Tibial nerve (tissue), 4 donors: ENCODE data around the gene ADGRG7. TPM values are rescaled to one million over a fixed set of nuclear protein-coding genes. Genes with fewer than 3 reads are reported as not detected.
A peak's percentile ranks its signal among the peaks of the same experiment; 100 is the strongest.

Source experiments
- DNase-seq, 2 donors: peaks; one replicate each; pipeline ENCODE4 v3.0.0-alpha.2; 2019; ENCODE audit warnings: low spot score in 2 of 2
- H3K27ac ChIP-seq, 4 donors: fragments of 200-600 bp; sonication (generic) in 3 of 4; one replicate each; pipeline ENCODE4 v1.5.1; 2017 to 2019; ENCODE audit warnings: mild to moderate bottlenecking in 1 of 4
- H3K27me3 ChIP-seq, 2 donors: fragments of 200-600 bp; sonication (generic) in 1 of 2; one replicate each; pipeline versions ENCODE4 v1.5.1 to v1.6.0; 2017 to 2019
- H3K36me3 ChIP-seq, 3 donors: fragments of 200-600 bp; sonication (generic); one replicate each; pipeline ENCODE4 v1.5.1; 2018 to 2019
- H3K4me1 ChIP-seq, 4 donors: fragments of 200-600 bp; sonication (generic) in 3 of 4; one replicate each; pipeline ENCODE4 v1.5.1; 2017 to 2019
- H3K4me3 ChIP-seq, 4 donors: fragments of 200-600 bp; sonication (generic) in 3 of 4; one replicate each; pipeline ENCODE4 v1.5.1; 2017 to 2019; ENCODE audit warnings: mild to moderate bottlenecking in 1 of 4, moderate library complexity in 1 of 4
- H3K9me3 ChIP-seq, 4 donors: fragments of 200-600 bp; sonication (generic) in 3 of 4; one replicate each; pipeline ENCODE4 v1.5.1; 2017 to 2019
- CTCF ChIP-seq, 5 experiments: fragments of 200-600 bp in 3 of 5; fragments of 450-650 bp in 2 of 5; sonication (generic) in 3 of 5; IDR thresholded peaks; one replicate each; pipeline ENCODE4 v1.5.1; 2016 to 2019; ENCODE audit warnings: antibody characterized with exemption in 5 of 5, mild to moderate bottlenecking in 3 of 5, moderate library complexity in 2 of 5
- EP300 ChIP-seq, 2 donors: sonication (generic); formaldehyde crosslinking; IDR thresholded peaks; one replicate each; pipeline ENCODE4 v1.6.1; 2017; ENCODE audit warnings: antibody characterized with exemption in 2 of 2, mild to moderate bottlenecking in 1 of 2
- POLR2A ChIP-seq, 2 donors: fragments of 450-650 bp; IDR thresholded peaks; one replicate each; pipeline ENCODE4 v1.6.1; 2017; ENCODE audit warnings: antibody characterized with exemption in 2 of 2, mild to moderate bottlenecking in 2 of 2, moderate library complexity in 2 of 2
- WGBS, 2 donors: methylation state at CpG; one replicate each; pipeline ENCODE4 v1.1.5; 2018; 5-methylcytosine and 5-hydroxymethylcytosine counted together
- total RNA-seq, 4 donors: library from RNA; depleted of rRNA; stranded (reverse); fragments of >200 nt; gene quantifications; one replicate each; pipeline ENCODE4 v1.1.0, GENCODE V29; 2016

Gene ADGRG7
- total RNA-seq, 4 donors from 2014 or later, result 0.42 TPM; not detected in 3

GRCh38 chr3:100697172-100697571 lies 87.8 kb downstream of the ADGRG7 start:
- 80 to 89% methylated on average over 7 of the region's 7 CpGs for WGBS, 2 donors
- Histone ChIP-seq H3K4me3 (no peak overlapping the region), H3K27me3 (peaks cover 0 to 9% of the 10 kb centered on the region in 2 donors), H3K36me3 (no peaks in the 10 kb centered on the region), H3K27ac (peak overlapping the region in 1 of 4 donors; percentile 50), H3K9me3 (no peaks in the 10 kb centered on the region), H3K4me1 (no peaks in the 10 kb centered on the region)
- TF ChIP-seq EP300 (IDR thresholded peaks at IDR 0.05), result no peak
- no peak for TF ChIP-seq POLR2A (IDR thresholded peaks at IDR 0.05)
- no peak for TF ChIP-seq CTCF (IDR thresholded peaks at IDR 0.05)
- no peak for DNase-seq

GRCh38 chr3:100697723-100698285 lies 88.4 kb downstream of the ADGRG7 start:
- H3K9me3 ChIP-seq, result no peaks in the 10 kb centered on the region
- no peaks in the 10 kb centered on the region for H3K4me1 ChIP-seq
- TF ChIP-seq CTCF (IDR thresholded peaks at IDR 0.05) (no peak), EP300 (IDR thresholded peaks at IDR 0.05) (no peak), POLR2A (IDR thresholded peaks at IDR 0.05) (no peak)
- 84 to 85% methylated on average over 5 of the region's 5 CpGs for WGBS, 2 donors
- no peak for DNase-seq
- H3K27me3 ChIP-seq, result peaks cover 0 to 10% of the 10 kb centered on the region in 2 donors
- no peak overlapping the region for H3K4me3 ChIP-seq
- H3K36me3 ChIP-seq, result no peaks in the 10 kb centered on the region
- H3K27ac ChIP-seq, result peak overlapping the region in 1 of 4 donors; percentile 50

GRCh38 chr3:100698736-100699135 lies 89.3 kb downstream of the ADGRG7 start:
- no peak for TF ChIP-seq POLR2A (IDR thresholded peaks at IDR 0.05)
- TF ChIP-seq CTCF (IDR thresholded peaks at IDR 0.05), result no peak
- no peak for TF ChIP-seq EP300 (IDR thresholded peaks at IDR 0.05)
- Histone ChIP-seq H3K27ac (no peak overlapping the region), H3K36me3 (no peaks in the 10 kb centered on the region), H3K27me3 (peaks cover 0 to 10% of the 10 kb centered on the region in 2 donors), H3K4me3 (no peak overlapping the region), H3K4me1 (no peaks in the 10 kb centered on the region), H3K9me3 (no peaks in the 10 kb centered on the region)
- 30 to 39% methylated on average over 3 of the region's 3 CpGs for WGBS, 2 donors
- DNase-seq, result no peak

- no peaks in the 10 kb centered on the region for H3K36me3 ChIP-seq
- 84 to 86% methylated on average over 5 of the region's 5 CpGs for whole genome bisulfite sequencing, 2 donors
Observed at GRCh38 chr3:100700708-100701107, 91.3 kb downstream of the ADGRG7 start.

More at GRCh38 chr3:100700708-100701107, 91.3 kb downstream of the ADGRG7 start:
- H3K4me1 ChIP-seq, result no peaks in the 10 kb centered on the region
- H3K27ac ChIP-seq, result no peak overlapping the region
- no peak overlapping the region for H3K4me3 ChIP-seq
- TF ChIP-seq EP300 (IDR thresholded peaks at IDR 0.05), result no peak
- TF ChIP-seq CTCF (IDR thresholded peaks at IDR 0.05), result no peak
- TF ChIP-seq POLR2A (IDR thresholded peaks at IDR 0.05), result no peak
- peaks cover 0 to 5% of the 10 kb centered on the region in 2 donors for H3K27me3 ChIP-seq
- H3K9me3 ChIP-seq, result no peaks in the 10 kb centered on the region
- DNase-seq, result no peak
